Activated gamma-delta T cell treated with Interleukin-2 at 50 U/mL for 16 hours (primary cell): ENCODE results near the gene MYO1E.

Experiments used
- DNase-seq: peaks from one replicate; pipeline ENCODE4 v3.0.0-alpha.2; 2020

Gene MYO1E

GRCh38 chr15:59313641-59314332 lies 58.9 kb downstream of the MYO1E start:
- DNase-seq, result no peak

GRCh38 chr15:59312205-59312604 lies 60.5 kb downstream of the MYO1E start:
- DNase-seq, result no peak

- DNase-seq, result no peak
These were observed 61.5 kb downstream of the MYO1E start for GRCh38 chr15:59311195-59311594.

GRCh38 chr15:59309405-59309804 lies 63.3 kb downstream of the MYO1E start:
- DNase-seq, result no peak

GRCh38 chr15:59307165-59307537 lies 65.5 kb downstream of the MYO1E start:
- DNase-seq, result no peak

GRCh38 chr15:59306520-59307164 lies 66.0 kb downstream of the MYO1E start:
- no peak for DNase-seq

- DNase-seq, result no peak
These were observed 67.9 kb downstream of the MYO1E start for GRCh38 chr15:59304807-59305206.

GRCh38 chr15:59304034-59304795 lies 68.5 kb downstream of the MYO1E start:
- no peak for DNase-seq

- no peak for DNase-seq
These were observed 69.0 kb downstream of the MYO1E start for GRCh38 chr15:59303633-59304032.

- no peak for DNase-seq
These were observed 69.5 kb downstream of the MYO1E start for GRCh38 chr15:59303136-59303535.

GRCh38 chr15:59301527-59301926 lies 71.1 kb downstream of the MYO1E start:
- DNase-seq, result no peak

GRCh38 chr15:59300618-59301139 lies 72.0 kb downstream of the MYO1E start:
- no peak for DNase-seq

- DNase-seq, result peak; percentile 73
These were observed 72.6 kb downstream of the MYO1E start for GRCh38 chr15:59299929-59300617.

- no peak for DNase-seq
These were observed 73.8 kb downstream of the MYO1E start for GRCh38 chr15:59298854-59299250.

- no peak for DNase-seq
These were observed 74.3 kb downstream of the MYO1E start for GRCh38 chr15:59298225-59298853.

GRCh38 chr15:59296181-59296617 lies 76.5 kb downstream of the MYO1E start:
- DNase-seq, result no peak

GRCh38 chr15:59295261-59296001 lies 77.2 kb downstream of the MYO1E start:
- no peak for DNase-seq

GRCh38 chr15:59294574-59295260 lies 78.0 kb downstream of the MYO1E start:
- no peak for DNase-seq

GRCh38 chr15:59292442-59293151 lies 80.1 kb downstream of the MYO1E start:
- DNase-seq, result no peak

- no peak for DNase-seq
These were observed 81.5 kb downstream of the MYO1E start for GRCh38 chr15:59291213-59291549.
